WTC11 (cell line): ENCODE measurements around the gene PHLPP1. TPM values are rescaled to one million over a fixed set of nuclear protein-coding genes. Genes with fewer than 3 reads are reported as not detected.

Source experiments
- ATAC-seq: fragments of 200-7000 bp; cut with Tn5 transposase; 2 replicates; pipeline ENCODE4 v1.10.0; 2021; ENCODE audit warnings: mild to moderate bottlenecking, moderate library complexity
- CTCF ChIA-PET: fragments of 300-600 bp; sonication (Branson Sonifier 250); formaldehyde crosslinking; loops from one replicate; lab custom pipeline; 2021; ENCODE audit warnings: antibody characterized with exemption; lab: Charles Lee
- POLR2A ChIA-PET: fragments of 350-600 bp; sonication (Branson Sonifier 250); formaldehyde crosslinking; loops from one replicate; lab custom pipeline; 2021; ENCODE audit warnings: antibody characterized with exemption; lab: Charles Lee
- DNase-seq: peaks from one replicate; pipeline ENCODE4 v3.0.0; 2021; ENCODE audit warnings: low spot score
- H3K27ac Mint-ChIP-seq: 2 replicates; pipeline ENCODE4 v1.8.0; 2021; ENCODE audit warnings: mixed read lengths
- H3K27me3 Mint-ChIP-seq: 2 replicates; pipeline ENCODE4 v1.8.0; 2021; ENCODE audit warnings: low read depth, mild to moderate bottlenecking, moderate library complexity, mixed read lengths
- H3K36me3 Mint-ChIP-seq: 2 replicates; pipeline ENCODE4 v1.8.0; 2021; ENCODE audit warnings: mixed read lengths
- H3K4me1 Mint-ChIP-seq: 2 replicates; pipeline ENCODE4 v1.8.0; 2022; ENCODE audit warnings: mixed read lengths
- H3K4me3 Mint-ChIP-seq: 2 replicates; pipeline ENCODE4 v1.8.0; 2021; ENCODE audit warnings: mild to moderate bottlenecking, moderate library complexity, mixed read lengths
- H3K9me3 Mint-ChIP-seq: 2 replicates; pipeline ENCODE4 v1.8.0; 2021; ENCODE audit warnings: mixed read lengths
- ATF1 ChIP-seq: sonication (generic); formaldehyde crosslinking; IDR thresholded peaks from 2 replicates; pipeline ENCODE4 v1.8.1; 2023; ENCODE audit warnings: mild to moderate bottlenecking, moderate library complexity, missing genetic modification reagents
- JAZF1 ChIP-seq: fragments of 250-450 bp; sonication (Bioruptor Pico); IDR thresholded peaks from 2 replicates; pipeline ENCODE4 v1.9.0; 2021; ENCODE audit warnings: moderate library complexity, mild to moderate bottlenecking, inconsistent platforms
- SMAD3 ChIP-seq: sonication (generic); formaldehyde crosslinking; IDR thresholded peaks from 2 replicates; pipeline ENCODE4 v1.8.0; 2022; ENCODE audit warnings: missing genetic modification reagents, mild to moderate bottlenecking, borderline replicate concordance
- SMAD4 ChIP-seq: sonication (generic); formaldehyde crosslinking; IDR thresholded peaks from 2 replicates; pipeline ENCODE4 v1.8.0; 2022; ENCODE audit warnings: mild to moderate bottlenecking, missing genetic modification reagents
- ZNF138 ChIP-seq: sonication (generic); formaldehyde crosslinking; conservative IDR thresholded peaks from 2 replicates; pipeline ENCODE4 v1.8.1; 2022; ENCODE audit warnings: mild to moderate bottlenecking, moderate library complexity, missing genetic modification reagents
- total RNA-seq: library from RNA; stranded (reverse); gene quantifications from 3 replicates; pipeline ENCODE4 v1.2.3, GENCODE V29; 2021
- TF ChIP-seq, protein P1 (sequence below): sonication (generic); formaldehyde crosslinking; conservative IDR thresholded peaks from 2 replicates; pipeline ENCODE4 v1.8.1; 2023; ENCODE audit warnings: mild to moderate bottlenecking, low read depth, missing genetic modification reagents, moderate library complexity
- TF ChIP-seq, protein P2 (sequence below): sonication (generic); formaldehyde crosslinking; IDR thresholded peaks from 2 replicates; pipeline ENCODE4 v1.8.0; 2022; ENCODE audit warnings: mild to moderate bottlenecking, missing genetic modification reagents
- TF ChIP-seq, protein P3 (sequence below): sonication (generic); formaldehyde crosslinking; IDR thresholded peaks from 2 replicates; pipeline ENCODE4 v1.8.0; 2022; ENCODE audit warnings: missing genetic modification reagents
- TF ChIP-seq, protein P4 (sequence below): fragments of 250-450 bp; sonication (Bioruptor Pico); IDR thresholded peaks from 2 replicates; pipeline ENCODE4 v1.9.0; 2021; ENCODE audit warnings: mild to moderate bottlenecking
- TF ChIP-seq, protein P5 (sequence below): sonication (generic); formaldehyde crosslinking; IDR thresholded peaks from 2 replicates; pipeline ENCODE4 v1.8.1; 2022; ENCODE audit warnings: low read depth, missing genetic modification reagents, borderline replicate concordance
- TF ChIP-seq, protein P6 (sequence below): sonication (generic); formaldehyde crosslinking; IDR thresholded peaks from 2 replicates; pipeline ENCODE4 v1.8.0; 2023; ENCODE audit warnings: missing genetic modification reagents, mild to moderate bottlenecking, borderline replicate concordance
- TF ChIP-seq, protein P7 (sequence below): sonication (generic); formaldehyde crosslinking; IDR thresholded peaks from 2 replicates; pipeline ENCODE4 v1.8.1; 2023; ENCODE audit warnings: mild to moderate bottlenecking, missing genetic modification reagents

PHLPP1 gene
- total RNA-seq, 1 experiment from 2014 or later = 52.0 TPM

DNA sequence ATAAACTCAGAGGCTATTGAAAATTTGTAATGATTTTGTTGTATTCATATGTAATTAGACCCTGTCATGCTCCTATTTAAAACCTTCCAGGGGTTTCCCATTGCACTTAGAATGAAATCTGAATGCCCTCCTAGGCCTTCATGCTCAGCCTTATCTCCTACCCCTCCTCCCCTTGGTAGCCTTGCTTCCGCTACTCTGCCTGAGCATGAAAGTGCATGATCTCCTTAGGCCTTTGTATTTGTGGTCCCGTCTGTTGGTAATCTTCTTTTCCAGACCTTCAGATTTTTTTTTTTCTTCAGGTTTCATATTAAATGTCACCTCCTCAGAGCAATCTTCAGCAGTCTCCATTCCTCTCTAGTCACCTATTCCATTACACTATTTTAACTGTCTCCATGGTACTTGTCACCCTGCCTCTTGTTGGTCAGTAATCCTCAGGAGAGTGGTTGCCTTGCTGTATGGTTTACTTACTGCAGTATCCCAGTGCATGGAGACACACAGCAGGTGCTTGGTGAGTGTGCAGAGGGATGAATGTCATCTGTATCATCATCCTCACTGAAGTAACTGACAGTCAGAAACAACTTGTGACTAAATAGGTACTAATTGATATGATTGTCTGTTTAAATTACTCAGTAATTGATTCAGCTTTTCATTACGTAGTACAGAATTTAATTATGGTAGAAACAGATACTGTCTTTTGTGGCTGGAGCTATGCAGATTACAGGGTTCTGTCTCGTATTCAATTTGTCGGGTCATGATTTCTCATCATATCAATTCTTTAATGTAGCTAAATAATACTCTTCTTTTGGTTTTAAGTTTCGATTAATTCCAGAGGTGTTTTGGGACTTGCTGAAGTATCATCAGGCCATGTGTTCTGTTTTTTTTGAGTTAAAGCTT is 63.9 kb downstream of the PHLPP1 start (continued):
- TF ChIP-seq SMAD4 (CRISPR knock-in tag) (no peak), ZNF138 (no peak), ATF1 (CRISPR knock-in tag) (no peak), JAZF1 (CRISPR knock-in tag) (no peak)
- TF ChIP-seq, protein P1, sequence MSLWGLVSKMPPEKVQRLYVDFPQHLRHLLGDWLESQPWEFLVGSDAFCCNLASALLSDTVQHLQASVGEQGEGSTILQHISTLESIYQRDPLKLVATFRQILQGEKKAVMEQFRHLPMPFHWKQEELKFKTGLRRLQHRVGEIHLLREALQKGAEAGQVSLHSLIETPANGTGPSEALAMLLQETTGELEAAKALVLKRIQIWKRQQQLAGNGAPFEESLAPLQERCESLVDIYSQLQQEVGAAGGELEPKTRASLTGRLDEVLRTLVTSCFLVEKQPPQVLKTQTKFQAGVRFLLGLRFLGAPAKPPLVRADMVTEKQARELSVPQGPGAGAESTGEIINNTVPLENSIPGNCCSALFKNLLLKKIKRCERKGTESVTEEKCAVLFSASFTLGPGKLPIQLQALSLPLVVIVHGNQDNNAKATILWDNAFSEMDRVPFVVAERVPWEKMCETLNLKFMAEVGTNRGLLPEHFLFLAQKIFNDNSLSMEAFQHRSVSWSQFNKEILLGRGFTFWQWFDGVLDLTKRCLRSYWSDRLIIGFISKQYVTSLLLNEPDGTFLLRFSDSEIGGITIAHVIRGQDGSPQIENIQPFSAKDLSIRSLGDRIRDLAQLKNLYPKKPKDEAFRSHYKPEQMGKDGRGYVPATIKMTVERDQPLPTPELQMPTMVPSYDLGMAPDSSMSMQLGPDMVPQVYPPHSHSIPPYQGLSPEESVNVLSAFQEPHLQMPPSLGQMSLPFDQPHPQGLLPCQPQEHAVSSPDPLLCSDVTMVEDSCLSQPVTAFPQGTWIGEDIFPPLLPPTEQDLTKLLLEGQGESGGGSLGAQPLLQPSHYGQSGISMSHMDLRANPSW = no peak
- TF ChIP-seq, protein P2, sequence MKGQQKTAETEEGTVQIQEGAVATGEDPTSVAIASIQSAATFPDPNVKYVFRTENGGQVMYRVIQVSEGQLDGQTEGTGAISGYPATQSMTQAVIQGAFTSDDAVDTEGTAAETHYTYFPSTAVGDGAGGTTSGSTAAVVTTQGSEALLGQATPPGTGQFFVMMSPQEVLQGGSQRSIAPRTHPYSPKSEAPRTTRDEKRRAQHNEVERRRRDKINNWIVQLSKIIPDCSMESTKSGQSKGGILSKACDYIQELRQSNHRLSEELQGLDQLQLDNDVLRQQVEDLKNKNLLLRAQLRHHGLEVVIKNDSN = no peak
- TF ChIP-seq, protein P3, sequence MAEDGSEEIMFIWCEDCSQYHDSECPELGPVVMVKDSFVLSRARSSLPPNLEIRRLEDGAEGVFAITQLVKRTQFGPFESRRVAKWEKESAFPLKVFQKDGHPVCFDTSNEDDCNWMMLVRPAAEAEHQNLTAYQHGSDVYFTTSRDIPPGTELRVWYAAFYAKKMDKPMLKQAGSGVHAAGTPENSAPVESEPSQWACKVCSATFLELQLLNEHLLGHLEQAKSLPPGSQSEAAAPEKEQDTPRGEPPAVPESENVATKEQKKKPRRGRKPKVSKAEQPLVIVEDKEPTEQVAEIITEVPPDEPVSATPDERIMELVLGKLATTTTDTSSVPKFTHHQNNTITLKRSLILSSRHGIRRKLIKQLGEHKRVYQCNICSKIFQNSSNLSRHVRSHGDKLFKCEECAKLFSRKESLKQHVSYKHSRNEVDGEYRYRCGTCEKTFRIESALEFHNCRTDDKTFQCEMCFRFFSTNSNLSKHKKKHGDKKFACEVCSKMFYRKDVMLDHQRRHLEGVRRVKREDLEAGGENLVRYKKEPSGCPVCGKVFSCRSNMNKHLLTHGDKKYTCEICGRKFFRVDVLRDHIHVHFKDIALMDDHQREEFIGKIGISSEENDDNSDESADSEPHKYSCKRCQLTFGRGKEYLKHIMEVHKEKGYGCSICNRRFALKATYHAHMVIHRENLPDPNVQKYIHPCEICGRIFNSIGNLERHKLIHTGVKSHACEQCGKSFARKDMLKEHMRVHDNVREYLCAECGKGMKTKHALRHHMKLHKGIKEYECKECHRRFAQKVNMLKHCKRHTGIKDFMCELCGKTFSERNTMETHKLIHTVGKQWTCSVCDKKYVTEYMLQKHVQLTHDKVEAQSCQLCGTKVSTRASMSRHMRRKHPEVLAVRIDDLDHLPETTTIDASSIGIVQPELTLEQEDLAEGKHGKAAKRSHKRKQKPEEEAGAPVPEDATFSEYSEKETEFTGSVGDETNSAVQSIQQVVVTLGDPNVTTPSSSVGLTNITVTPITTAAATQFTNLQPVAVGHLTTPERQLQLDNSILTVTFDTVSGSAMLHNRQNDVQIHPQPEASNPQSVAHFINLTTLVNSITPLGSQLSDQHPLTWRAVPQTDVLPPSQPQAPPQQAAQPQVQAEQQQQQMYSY (CRISPR knock-in tag) = no peak
- TF ChIP-seq, protein P4, sequence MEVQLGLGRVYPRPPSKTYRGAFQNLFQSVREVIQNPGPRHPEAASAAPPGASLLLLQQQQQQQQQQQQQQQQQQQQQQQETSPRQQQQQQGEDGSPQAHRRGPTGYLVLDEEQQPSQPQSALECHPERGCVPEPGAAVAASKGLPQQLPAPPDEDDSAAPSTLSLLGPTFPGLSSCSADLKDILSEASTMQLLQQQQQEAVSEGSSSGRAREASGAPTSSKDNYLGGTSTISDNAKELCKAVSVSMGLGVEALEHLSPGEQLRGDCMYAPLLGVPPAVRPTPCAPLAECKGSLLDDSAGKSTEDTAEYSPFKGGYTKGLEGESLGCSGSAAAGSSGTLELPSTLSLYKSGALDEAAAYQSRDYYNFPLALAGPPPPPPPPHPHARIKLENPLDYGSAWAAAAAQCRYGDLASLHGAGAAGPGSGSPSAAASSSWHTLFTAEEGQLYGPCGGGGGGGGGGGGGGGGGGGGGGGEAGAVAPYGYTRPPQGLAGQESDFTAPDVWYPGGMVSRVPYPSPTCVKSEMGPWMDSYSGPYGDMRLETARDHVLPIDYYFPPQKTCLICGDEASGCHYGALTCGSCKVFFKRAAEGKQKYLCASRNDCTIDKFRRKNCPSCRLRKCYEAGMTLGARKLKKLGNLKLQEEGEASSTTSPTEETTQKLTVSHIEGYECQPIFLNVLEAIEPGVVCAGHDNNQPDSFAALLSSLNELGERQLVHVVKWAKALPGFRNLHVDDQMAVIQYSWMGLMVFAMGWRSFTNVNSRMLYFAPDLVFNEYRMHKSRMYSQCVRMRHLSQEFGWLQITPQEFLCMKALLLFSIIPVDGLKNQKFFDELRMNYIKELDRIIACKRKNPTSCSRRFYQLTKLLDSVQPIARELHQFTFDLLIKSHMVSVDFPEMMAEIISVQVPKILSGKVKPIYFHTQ = no peak
- TF ChIP-seq, protein P5, sequence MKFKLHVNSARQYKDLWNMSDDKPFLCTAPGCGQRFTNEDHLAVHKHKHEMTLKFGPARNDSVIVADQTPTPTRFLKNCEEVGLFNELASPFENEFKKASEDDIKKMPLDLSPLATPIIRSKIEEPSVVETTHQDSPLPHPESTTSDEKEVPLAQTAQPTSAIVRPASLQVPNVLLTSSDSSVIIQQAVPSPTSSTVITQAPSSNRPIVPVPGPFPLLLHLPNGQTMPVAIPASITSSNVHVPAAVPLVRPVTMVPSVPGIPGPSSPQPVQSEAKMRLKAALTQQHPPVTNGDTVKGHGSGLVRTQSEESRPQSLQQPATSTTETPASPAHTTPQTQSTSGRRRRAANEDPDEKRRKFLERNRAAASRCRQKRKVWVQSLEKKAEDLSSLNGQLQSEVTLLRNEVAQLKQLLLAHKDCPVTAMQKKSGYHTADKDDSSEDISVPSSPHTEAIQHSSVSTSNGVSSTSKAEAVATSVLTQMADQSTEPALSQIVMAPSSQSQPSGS (CRISPR knock-in tag) = no peak

DNA sequence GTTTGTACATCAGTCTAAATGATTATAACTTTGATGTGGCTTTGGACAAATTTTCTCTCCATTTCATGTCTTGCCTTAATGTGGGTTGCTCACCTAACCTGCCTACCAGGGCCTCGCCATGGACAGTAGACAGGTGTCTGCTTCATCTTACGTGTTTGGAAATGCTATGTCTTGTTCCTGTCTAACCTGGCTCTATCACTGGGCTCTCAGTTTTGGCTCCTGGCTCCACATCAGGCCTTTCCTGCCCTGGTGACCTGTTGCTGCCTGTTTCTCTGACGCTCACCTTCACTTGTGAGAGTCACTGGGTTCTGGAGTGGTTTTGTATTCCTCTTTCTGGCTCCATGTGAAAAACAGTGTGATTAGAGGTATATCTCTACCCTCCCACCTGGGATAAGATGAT is 65.9 kb downstream of the PHLPP1 start:
- ATAC-seq (no peak), DNase-seq (no peak)
- no peak overlapping the region for H3K4me3 Mint-ChIP-seq
- no peaks in the 10 kb centered on the region for H3K36me3 Mint-ChIP-seq
- H3K9me3 Mint-ChIP-seq = no peaks in the 10 kb centered on the region
- ChIA-PET CTCF (no interaction called here), POLR2A (no interaction called here)
- H3K27ac Mint-ChIP-seq = peak overlapping the region; percentile 76
- H3K27me3 Mint-ChIP-seq = no peaks in the 10 kb centered on the region
- peaks cover 84% of the 10 kb centered on the region for H3K4me1 Mint-ChIP-seq
- TF ChIP-seq, protein P6, sequence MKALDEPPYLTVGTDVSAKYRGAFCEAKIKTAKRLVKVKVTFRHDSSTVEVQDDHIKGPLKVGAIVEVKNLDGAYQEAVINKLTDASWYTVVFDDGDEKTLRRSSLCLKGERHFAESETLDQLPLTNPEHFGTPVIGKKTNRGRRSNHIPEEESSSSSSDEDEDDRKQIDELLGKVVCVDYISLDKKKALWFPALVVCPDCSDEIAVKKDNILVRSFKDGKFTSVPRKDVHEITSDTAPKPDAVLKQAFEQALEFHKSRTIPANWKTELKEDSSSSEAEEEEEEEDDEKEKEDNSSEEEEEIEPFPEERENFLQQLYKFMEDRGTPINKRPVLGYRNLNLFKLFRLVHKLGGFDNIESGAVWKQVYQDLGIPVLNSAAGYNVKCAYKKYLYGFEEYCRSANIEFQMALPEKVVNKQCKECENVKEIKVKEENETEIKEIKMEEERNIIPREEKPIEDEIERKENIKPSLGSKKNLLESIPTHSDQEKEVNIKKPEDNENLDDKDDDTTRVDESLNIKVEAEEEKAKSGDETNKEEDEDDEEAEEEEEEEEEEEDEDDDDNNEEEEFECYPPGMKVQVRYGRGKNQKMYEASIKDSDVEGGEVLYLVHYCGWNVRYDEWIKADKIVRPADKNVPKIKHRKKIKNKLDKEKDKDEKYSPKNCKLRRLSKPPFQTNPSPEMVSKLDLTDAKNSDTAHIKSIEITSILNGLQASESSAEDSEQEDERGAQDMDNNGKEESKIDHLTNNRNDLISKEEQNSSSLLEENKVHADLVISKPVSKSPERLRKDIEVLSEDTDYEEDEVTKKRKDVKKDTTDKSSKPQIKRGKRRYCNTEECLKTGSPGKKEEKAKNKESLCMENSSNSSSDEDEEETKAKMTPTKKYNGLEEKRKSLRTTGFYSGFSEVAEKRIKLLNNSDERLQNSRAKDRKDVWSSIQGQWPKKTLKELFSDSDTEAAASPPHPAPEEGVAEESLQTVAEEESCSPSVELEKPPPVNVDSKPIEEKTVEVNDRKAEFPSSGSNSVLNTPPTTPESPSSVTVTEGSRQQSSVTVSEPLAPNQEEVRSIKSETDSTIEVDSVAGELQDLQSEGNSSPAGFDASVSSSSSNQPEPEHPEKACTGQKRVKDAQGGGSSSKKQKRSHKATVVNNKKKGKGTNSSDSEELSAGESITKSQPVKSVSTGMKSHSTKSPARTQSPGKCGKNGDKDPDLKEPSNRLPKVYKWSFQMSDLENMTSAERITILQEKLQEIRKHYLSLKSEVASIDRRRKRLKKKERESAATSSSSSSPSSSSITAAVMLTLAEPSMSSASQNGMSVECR = no peak
- no peak for TF ChIP-seq SMAD3 (CRISPR knock-in tag)
- TF ChIP-seq, protein P7, sequence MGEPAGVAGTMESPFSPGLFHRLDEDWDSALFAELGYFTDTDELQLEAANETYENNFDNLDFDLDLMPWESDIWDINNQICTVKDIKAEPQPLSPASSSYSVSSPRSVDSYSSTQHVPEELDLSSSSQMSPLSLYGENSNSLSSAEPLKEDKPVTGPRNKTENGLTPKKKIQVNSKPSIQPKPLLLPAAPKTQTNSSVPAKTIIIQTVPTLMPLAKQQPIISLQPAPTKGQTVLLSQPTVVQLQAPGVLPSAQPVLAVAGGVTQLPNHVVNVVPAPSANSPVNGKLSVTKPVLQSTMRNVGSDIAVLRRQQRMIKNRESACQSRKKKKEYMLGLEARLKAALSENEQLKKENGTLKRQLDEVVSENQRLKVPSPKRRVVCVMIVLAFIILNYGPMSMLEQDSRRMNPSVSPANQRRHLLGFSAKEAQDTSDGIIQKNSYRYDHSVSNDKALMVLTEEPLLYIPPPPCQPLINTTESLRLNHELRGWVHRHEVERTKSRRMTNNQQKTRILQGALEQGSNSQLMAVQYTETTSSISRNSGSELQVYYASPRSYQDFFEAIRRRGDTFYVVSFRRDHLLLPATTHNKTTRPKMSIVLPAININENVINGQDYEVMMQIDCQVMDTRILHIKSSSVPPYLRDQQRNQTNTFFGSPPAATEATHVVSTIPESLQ (CRISPR knock-in tag) = no peak
